ENCODE measurements around the gene PIK3AP1.
"Not testable (repeated sequence)": the region's sequence is repeated elsewhere in the genome, so short reads cannot be mapped to it uniquely, and the experiment has no call there.

PIK3AP1 gene

GRCh38 chr10:96545558-96545957, 174.8 kb downstream of the PIK3AP1 start:
- DNase-seq (ENCODE audit: low read depth in 1 of 2, low spot score in 1 of 2): not testable (repeated sequence)
